Stimulated activated CD4-positive, alpha-beta T cell treated with anti-CD3 and anti-CD28 coated beads, Interleukin-12 subunit alpha, Interleukin-12 subunit beta, amount 100 ng/mL, for 24 hours (primary cell): ENCODE results near the gene NEUROG2.

Source experiments
- DNase-seq, 2 experiments: peaks; one replicate each; pipeline ENCODE4 v3.0.0-alpha.2; 2020; ENCODE audit warnings: low read depth in 2 of 2

Gene NEUROG2

DNA sequence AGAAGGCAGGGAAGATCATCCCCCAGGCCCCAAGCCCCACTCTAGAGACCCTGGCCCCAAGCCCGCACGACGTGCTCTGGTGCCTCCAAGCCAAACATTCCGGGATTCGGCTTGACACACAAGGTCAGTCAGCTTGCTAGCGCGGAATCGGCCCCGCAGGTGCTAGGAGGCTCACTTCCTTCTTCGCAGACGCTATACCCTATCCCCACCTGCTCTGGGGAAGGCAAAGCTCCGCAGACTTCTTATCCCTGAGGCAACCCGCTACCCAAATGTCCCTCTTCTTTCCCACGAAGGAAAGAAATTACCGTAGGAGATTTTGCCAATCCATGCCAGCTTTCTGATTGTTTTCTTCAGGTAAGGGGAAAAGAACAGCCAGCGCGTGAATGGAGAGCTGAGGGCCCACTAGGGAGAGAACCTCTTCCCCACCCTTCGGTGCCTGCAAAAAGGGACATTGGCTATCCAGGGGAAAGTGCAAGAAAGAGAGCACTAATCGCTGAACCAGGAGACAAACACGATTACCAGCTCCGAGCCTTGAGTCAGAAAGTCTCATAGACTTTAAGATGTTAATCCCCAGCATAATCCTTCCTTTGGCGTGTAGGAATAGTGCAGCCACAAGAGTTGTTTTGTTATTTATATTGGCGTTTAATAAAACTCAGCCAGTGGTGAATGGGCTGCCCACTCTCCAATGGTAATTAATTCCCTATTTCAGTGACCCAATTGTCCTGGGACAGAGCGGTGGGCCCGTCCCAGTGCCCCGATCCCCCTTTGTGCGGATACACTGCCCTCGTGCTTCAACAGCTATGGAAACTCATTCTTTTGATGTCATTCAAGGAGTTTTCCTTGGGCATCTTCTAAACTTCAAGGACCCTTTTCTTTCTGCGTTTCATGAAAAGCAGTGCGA, 5.4 kb upstream of the NEUROG2 start:
- DNase-seq = no peak

GRCh38 chr4:112520598-112521122, 4.7 kb upstream of the NEUROG2 start:
- no peak for DNase-seq

GRCh38 chr4:112519689-112520597, 4.0 kb upstream of the NEUROG2 start:
- no peak for DNase-seq

DNA sequence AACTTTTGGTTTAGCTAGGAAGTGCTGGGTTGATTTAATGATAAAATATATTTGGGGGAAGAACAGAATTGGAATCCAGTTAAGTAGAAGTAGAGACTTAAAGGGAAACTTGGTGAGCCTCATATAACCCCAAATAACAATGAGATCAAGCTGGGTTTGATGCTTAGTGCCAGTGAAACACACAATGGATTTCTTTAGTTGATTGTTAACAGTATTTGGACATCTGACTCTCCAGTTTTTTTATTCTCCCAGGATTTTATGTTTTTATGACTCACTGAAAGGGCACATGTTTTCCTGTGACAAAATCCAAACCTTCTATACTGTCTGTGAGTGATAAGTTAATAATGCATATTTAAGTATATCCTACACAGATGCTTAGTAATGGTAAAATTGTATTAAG, 2.7 kb upstream of the NEUROG2 start:
- no peak for DNase-seq

- DNase-seq = no peak
Observed at GRCh38 chr4:112517911-112518310, 1.9 kb upstream of the NEUROG2 start.

- no peak for DNase-seq
Observed at GRCh38 chr4:112517067-112517634, 1.2 kb upstream of the NEUROG2 start.

DNA sequence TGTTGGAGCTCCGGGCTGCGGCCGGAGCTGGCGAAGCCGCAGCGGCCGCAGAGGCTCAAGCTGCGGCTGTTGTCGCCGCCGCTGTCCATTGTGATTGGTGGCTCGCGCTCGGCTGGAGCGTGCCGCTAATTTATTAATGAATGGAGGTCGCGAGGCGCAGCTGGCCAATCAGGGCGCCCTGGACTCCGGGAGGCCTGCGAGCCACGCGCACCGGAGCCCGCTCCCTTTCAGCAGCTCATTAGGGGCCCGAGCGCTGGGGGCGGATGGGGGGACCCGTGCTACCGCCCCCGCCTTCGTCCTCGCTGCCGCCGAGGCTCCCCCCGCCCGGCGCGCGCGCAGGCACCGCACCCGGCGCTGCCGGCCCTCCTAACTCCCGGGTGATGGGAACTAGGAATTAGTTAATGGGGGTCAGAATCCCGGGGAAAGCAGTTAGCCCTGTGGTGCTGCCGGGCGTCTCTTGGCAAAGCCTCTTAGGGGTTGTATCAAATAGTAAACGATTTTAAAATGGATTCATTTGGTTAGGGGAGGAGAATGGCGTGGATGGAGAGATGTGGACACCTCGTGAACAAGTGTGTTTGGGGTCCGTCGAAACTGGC, 589 bp upstream of the NEUROG2 start:
- DNase-seq = no peak

GRCh38 chr4:112515198-112516065, 548 bp downstream of the NEUROG2 start:
- no peak for DNase-seq

DNA sequence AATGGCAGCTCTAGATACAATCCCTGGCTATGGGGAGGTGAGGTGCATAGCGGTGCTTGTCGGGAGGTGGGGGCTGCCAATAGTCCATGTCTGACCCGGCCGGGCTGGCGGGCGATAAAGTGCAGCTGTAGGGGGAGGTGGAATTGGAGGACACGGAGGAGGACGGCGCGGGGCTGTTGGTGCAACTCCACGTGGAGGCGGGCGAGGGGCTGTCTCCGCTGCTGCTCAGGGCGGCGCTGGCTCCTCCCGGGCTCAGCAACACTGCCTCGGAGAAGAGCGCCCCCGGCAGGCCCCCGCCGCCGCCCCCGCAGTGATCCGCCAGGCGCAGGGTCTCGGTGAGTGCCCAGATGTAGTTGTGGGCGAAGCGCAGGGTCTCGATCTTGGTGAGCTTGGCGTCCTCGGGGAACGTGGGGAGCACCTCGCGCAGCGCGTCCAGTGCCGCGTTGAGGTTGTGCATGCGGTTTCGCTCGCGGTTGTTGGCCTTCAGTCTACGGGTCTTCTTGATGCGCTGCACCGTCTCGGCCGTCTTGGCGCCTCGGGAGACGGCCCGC, 1.3 kb downstream of the NEUROG2 start:
- no peak for DNase-seq

- DNase-seq = no peak
Observed at GRCh38 chr4:112513971-112514646, 1.9 kb downstream of the NEUROG2 start.

DNA sequence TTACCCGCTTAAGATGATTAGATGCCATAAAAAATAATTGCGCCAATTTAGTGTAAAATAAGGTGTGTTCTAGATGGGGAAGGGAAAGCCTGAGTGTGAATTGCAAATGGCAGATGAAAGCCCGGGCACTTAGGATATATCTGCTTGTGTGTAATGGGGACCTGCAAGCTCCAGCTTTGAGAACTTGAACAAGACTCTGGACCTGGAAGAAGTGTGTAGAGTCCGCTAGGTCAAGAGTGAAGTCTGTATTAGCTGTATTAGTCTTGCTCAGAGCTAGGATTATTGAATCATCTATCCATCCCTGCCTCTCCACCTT, 4.2 kb downstream of the NEUROG2 start:
- DNase-seq = no peak

- DNase-seq = no peak
Observed at GRCh38 chr4:112511093-112511802, 4.7 kb downstream of the NEUROG2 start.

- DNase-seq = no peak
Observed at GRCh38 chr4:112510291-112511092, 5.5 kb downstream of the NEUROG2 start.

DNA sequence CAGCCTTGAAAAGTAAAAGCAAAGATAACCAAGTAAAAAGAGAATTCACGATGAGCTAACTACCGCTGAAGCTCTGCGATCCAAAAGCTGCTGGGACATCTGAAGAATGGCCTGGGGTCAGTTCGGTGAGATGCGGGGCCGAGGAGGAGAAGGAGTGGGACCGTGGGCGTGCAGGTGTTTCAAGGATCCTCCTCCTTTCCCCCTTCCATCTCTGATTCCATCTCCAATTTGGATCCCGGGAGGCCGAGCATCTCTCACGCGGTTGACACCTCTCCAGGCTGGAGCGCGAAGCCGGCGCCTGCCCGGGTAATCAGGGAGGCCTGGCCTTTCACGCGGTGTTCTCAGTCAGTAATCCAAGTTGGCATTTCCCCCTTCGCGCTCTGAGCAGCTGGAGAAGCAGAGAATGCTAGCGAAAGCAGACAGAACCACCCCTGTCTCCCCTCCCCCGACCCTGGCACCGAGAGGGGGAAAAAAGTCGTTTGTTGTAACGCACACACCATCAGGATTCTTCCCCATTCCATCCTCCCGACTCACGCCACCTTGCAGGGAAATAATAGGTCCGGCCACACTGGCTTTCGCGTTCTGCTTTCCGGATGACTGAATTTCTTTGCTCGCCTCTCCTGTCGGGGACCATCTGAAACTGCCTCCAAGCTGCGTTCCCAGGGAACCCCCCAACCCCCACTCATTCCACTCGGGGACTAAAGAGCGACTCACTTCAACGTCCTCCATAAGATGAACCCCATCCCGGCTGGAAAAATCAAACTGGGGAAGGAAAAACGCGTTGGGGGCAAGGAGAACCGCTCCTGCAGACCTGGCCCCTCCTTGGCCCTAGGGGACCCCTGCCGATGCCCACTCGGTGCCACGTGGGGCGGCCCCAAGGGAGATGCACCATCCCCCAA, 6.5 kb downstream of the NEUROG2 start:
- DNase-seq = no peak

DNA sequence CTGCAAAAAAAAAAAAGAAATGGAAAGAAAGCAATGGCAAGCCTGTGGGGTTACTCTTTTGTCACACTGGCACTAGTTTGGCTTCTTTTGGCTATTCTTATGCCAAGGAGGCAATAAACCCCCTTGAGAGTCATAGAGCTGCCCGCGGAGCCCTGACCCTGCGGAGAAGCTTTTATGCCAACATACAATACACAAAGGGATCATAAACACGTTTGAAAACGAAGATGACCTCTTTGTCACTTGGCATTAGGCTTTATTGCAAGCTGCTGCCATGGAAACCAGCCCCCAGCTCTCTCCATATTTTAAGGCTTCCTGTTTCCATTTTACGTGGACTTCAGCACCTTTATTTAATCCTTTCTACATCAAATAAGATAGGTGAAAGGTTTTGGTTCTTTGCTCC, 7.6 kb downstream of the NEUROG2 start:
- DNase-seq = no peak

GRCh38 chr4:112504807-112505206, 11.2 kb downstream of the NEUROG2 start:
- no peak for DNase-seq

DNA sequence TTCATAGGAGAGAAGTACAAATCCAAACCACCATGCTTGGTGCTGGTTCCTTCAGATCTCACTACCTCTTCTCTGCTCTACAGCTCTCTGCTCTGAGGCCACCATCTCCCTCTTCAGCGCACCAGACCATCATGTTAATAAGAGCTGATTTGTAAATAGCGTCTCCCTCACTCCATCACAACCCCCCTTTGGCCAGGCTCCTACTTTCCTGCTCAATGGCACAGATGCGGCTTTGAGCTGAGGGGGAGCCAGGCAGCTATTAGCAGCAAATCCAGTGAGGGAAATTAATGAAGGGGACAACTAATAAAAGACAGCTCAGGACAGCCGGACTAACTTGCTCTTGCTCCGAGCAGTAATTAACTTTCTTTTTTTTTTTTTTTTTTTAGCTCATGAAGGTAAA, 13.1 kb downstream of the NEUROG2 start:
- no peak for DNase-seq
